Inflammatory macrophage treated with lipopolysaccharide for 1 hour (primary cell): ENCODE data around the gene DQX1.

Experiments used
- DNase-seq, 2 donors: peaks; one replicate each; pipeline ENCODE4 v3.0.0-alpha.2; 2020 to 2022

Gene DQX1

GRCh38 chr2:74531666-74532065 lies 5.6 kb upstream of the DQX1 start:
- no peak for DNase-seq

DNA sequence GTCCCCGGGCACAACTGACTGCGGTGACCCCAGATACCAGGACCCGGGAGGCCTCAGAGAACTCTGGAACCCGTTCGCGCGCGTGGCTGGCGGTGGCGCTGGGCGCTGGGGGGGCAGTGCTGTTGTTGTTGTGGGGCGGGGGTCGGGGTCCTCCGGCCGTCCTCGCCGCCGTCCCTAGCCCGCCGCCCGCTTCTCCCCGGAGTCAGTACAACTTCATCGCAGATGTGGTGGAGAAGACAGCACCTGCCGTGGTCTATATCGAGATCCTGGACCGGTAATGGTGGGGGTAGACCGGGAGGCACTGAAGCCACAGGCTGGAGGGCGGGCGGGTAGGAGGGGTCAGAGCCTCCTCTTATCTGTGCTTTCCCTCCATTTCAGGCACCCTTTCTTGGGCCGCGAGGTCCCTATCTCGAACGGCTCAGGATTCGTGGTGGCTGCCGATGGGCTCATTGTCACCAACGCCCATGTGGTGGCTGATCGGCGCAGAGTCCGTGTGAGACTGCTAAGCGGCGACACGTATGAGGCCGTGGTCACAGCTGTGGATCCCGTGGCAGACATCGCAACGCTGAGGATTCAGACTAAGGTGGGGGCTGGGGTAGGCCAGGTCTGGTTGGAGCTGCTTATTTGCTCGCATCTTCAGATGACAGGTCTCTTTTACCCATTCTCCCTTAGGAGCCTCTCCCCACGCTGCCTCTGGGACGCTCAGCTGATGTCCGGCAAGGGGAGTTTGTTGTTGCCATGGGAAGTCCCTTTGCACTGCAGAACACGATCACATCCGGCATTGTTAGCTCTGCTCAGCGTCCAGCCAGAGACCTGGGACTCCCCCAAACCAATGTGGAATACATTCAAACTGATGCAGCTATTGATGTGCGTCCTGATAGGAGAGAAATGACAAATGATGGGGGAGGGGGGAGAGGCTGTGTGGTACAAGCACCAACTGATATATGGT lies 4.5 kb upstream of the DQX1 start:
- peak; percentile 38 to 64 for DNase-seq

DNA sequence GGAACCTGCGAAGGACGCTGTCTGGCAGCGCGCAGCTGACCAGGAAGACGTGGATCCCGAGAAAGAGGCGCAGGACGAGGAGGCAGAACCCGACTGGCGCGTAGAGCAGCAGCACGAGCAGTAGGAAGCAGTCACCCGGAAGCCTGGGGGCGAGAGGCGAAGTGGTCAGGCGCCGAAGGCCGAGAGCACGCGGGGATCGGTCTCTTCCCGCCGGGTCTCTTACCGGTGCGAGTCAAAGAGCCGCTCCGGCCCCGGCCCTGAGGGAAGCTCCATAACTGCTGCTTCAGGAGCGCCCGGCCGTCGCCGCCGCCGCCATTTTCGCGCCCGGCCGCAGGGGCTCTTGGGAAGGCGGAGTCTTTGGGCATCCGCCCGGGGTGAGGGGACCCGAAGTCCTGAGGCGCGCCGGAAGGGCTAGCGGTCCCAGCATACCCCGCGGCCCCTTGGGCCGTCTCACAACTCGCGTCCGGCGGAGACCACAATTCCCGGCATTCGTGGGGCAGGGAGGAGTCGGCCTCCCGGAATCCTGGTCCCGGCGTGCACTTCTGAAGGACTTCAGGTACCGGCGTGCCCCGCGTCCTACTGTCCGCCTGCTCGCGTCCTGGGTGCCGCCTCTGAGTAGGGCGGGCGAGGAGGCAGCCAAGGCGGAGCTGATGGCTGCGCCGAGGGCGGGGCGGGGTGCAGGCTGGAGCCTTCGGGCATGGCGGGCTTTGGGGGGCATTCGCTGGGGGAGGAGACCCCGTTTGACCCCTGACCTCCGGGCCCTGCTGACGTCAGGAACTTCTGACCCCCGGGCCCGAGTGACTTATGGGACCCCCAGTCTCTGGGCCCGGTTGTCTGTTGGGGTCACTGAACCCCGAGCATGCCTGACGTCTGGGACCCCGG lies 3.6 kb upstream of the DQX1 start, which contains the start of the genes AUP1 and HTRA2:
AUP1 (minus strand) TSS at position 350 of the 882 bp plus-strand sequence; CDS start at position 273, 77 bp downstream.
HTRA2 (plus strand) TSS at position 577 of the 882 bp plus-strand sequence; CDS start at position 651, 74 bp downstream.
- DNase-seq, result peak; percentile 98 to 100

DNA sequence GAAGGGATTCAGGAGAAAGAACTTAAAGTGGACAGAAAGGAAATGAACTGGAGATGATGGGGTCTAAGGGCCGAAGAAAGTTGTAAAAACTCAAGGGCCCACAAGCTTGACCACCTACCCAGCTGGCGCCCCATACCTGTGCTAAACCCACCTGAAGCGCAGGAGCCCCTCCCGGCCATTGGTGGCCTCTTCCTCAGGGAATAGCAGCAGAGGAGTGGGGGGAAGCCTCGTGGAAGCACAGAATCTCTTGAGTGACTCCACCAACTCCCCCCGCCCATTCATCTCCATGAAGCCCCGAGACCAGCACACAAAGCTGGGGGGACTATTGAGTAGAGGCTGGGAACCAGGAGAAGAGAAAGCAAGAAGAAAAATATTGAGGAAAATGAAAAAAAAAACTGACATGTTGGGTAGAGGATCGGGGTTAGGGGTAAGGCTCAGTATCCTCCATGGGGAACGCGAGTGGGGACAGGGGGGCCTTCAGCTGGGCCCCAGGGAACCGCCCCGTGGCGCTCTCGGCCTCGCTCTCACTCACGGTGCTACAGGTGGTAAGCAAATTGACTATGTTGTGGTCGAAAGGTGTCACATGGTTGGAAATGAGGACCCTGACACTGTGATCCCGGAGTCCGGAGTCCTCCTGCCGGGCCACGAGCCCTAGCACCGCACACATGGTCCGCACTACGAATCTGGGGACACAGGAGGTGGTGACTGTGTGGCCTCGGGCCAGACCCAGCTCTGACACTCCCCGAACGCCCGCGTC lies 2.7 kb upstream of the DQX1 start:
- DNase-seq, result no peak

GRCh38 chr2:74527741-74528140 lies 1.7 kb upstream of the DQX1 start:
- no peak for DNase-seq

DNA sequence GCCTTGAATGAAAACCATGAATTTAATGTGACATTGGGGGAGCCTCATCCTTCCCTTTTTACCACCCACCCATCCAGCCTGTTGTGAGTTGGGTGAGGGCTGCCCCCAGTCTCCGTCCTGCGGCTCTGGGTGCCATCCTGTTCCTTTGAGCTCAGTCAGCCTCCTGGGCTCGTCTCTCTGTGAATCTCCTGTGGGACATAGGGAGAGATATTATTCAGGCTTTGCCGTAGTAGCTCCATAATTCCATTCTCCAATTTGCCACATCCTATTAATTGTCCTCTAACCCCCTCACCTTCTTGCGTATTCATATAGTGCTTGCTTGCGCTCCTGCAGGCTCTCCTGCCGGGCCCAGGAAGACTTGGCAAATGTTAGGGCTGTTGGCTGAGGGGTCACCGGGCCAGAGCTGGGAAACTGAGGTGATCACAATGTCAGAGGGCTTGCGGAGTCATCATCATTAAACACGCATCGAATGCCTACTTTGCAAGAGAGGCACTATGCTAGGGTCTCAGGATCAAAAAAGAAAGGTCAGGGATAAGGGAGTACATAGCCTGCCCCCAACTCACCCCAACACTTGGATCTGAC lies 709 bp upstream of the DQX1 start:
- DNase-seq, result no peak

- no peak for DNase-seq
Observed at GRCh38 chr2:74524955-74525716, 895 bp downstream of the DQX1 start.

DNA sequence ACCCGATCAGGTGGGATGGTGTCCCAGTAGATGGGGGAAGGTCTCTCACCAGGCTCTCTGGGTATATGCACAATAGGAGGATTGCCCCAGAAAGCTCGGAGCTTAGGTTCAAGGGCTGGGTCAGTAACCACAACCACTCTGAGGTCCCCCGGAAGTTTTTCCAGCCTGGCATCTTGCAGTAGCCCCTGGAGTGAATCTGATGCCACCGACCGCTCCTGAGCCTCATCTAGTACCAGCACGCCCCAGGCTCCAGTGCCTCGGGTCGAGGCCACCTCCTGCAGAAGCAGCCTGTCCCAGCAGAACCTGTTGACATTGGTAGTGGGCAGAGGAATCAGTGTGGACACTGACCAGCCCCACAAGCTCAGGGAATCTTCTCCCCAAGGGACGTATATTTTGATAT lies 2.0 kb downstream of the DQX1 start:
- no peak for DNase-seq

DNA sequence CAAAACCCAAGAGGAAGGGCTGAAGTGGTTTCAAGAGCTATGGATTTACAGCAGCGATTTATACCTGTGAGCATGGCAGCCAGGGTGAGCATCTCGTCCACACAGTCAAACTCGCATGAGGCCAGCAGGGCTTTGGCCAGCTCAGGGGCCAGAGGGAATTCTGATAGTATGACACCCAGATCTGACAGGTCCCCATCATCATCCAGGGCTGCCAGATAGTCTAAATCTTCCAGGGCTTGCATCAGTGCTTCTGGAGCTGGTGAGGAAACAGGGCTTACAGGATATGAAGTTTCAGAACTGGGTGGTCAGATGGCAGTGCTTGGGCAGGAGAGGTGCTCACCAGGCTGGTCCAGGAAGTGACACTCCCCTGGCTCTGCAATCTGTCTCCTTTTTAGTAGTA lies 3.5 kb downstream of the DQX1 start:
- no peak for DNase-seq

DNA sequence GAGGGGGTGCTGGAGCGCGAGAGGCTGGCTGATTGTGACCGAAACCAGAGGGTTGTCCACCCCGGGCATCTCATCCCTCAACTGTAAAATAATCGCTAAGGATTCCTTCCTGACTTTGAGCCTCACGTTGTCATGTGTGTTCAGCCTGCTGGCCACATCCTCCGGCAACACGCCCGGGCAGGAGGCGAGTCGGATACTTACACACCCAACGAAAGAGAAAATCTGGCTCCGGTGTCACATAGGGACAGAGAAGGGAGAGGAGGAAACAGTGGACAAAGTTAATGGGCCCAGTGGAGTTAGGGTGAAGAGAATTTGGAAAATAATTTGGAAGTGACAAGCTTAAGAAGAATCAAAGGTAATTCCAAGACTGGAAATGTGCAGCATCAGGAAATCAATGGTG lies 9.4 kb downstream of the DQX1 start:
- no peak for DNase-seq

DNA sequence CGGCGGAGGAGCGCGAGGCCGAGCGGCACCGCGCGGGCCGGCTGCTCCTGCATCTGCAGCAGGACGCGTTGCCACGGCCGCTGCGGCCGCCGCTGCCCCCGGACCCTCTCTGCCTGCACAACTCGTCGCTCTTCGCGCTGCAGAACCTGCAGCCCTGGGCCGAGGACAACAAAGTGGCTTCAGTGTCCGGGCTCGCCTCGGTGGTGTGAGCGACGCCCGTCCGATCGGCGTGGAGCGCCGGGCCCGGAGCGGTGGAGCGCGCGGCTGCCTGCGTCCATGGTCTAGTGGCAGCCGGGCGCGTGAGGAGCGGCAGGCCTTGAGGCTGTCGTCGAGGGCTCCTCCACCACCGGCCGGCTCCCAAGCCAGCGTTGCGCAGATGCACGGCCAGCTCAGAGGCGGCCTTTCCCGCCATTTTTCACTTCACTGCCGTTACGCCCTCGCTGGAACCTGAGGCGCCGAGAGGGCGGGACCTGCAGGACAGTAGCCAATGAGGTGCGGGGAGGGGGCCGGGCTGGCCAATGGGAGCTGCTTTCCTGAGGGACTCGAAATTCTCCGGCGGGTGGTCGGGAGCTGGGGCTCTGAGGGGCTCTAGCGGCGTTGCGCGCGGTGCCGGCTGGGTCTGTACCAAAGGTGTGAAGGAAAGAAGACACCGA lies 9.9 kb downstream of the DQX1 start:
- DNase-seq, result peak; percentile 50 to 68

- no peak for DNase-seq
Observed at GRCh38 chr2:74515271-74515980, 10.6 kb downstream of the DQX1 start.

GRCh38 chr2:74514368-74515270 lies 11.4 kb downstream of the DQX1 start, which contains the start of gene TLX2:
TSS of gene TLX2 (plus strand) at chr2:74514450. CDS start at chr2:74514807, 357 bp downstream.
- DNase-seq, result no peak

DNA sequence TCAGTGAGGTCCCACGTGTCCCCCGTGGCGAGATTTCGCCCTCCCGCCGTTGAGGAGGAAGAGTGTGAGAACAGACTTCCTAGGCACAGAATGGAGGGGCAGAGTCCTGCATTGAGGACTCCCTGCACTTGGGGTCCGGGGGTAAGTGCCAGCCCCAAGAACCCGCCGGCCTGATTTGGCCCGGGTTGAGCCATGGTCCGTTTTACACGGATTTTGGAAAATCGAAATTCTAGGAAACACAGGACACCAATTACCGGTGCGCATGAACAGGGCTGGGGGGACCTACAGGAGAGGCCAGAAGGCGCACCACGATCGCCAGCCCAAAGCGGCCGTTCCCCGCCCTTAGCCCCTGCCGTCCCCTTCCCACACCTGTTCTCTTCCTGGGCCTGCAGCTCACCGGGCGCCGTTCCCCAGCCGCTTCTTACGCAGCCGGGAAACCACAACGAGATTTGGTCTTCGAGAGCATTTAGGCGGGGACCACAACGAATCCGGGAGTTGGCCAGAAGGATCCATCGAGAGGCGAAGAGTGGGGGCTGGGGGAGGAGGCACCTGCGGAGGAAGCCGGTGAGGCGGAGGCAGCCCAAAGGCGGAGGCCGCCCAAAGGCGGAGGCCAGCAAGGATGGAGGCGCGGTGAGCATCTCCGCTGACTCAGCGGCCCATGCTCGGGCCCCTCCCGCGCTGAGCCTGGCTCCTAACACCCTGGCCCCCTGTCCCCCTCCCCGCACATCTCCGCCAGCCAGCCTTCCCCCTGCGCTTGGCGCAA lies 12.2 kb downstream of the DQX1 start:
- DNase-seq, result no peak

DNA sequence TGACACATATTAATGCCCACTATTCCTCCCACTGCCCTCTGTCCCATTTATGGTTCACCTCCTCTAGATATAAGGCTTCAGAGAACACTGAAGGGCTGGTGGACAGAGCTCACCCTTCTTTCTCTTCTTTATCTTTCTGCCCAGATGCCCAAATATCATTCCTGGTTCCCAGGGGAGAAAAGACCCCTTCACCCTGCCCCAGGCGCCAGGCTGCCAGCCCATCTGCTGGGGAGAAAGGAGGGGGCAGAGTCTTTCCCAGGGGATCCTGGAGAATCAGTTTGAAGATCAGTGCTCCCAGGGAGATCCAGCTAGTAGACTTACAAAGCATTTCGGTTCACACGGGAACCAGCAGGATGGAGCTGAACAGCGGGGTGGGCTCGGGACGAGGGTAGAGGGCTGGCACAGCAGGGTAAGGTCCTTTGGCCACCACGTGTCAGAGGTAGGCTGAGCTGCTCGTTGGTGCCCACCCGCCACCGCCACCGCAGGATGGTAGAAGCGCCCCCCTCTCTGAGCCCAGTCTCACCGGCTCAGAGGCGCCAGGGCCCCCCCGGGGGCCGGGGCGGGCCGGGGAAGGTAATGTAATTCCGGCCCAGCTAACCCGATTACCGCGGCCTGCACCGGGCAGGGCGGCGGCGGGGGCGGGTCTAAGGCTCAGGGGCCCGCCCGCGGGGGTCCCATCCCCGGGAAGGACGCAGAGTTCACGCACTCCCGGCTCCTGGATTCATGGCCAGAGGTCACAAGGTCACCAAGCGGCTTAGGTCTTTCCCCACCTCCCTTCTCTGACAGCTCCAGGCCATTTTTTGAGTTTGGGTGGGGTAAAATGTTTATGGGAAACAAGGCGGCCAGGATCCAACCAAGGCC lies 13.1 kb downstream of the DQX1 start:
- no peak for DNase-seq

DNA sequence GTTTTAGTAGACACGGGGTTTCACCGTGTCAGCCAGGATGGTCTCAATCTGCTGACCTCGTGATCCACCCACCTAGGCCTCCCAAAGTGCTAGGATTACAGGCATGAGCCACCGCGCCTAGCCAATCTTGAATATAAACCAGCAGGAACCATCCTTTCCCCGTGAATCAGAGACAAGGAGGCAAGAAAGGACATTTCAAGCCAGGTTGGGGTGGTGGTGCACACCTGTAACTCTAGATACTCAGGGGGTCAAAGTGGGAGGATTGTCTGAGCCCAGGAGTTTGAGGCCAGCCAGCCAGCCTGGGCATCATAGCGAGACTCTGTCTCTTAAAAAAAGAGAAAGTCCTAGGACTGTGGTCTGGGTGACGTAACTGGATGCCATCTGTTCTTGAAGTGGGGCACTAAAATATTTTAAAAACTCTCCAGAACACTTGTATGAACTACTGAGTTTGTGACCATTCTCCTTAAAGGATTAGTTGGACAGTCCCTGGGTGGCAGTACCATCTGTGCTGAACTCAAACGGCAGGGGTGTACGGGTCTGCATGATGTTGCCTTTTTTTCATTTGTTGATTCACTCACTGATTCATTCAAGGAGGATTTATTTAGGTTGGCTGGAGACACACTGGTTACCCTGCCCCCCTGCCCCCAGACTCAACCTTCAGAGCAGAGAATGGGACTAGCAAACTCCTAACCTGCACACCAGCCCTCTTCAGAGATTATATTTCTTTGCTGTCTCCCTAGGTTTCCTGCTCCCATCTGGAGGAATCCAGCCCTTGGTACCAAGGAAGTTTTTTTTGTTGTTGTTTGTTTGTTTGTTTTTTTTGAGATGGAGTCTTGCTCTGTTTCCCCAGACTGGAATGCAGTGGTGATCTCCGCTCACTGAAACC lies 14.7 kb downstream of the DQX1 start:
- no peak for DNase-seq
